GM19043 (cell line): ENCODE data around the gene LDLR.
"Not testable (repeated sequence)": the region's sequence is repeated elsewhere in the genome, so short reads cannot be mapped to it uniquely, and the experiment has no call there.

Source experiments
- ATAC-seq: cut with Tn5 transposase; IDR thresholded peaks from one replicate; pipeline ENCODE4 v1.9.1; 2021; ENCODE audit warnings: low read depth; ENCODE audit not compliant: unreplicated experiment

Gene LDLR

GRCh38 chr19:11102944-11103343 is 13.7 kb downstream of the LDLR start:
- no peak for ATAC-seq

DNA sequence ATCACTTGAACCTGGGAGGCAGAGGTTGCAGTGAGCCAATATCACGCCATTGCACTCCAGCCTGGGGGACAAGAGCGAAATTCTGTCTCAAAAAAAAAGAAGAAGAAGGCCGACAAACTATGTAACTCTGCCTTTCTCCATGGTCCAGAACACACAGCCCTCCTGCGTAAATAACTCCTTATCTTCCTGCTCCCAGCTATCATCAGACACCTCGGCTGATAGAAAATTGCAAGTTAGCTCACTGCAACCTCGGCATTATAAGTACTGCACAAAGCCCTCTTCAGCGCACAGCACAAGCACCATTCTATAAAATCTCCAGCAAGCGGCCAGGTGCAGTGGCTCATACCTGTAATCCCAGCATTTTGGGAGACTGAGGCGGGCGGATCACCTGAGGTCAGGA is 14.4 kb downstream of the LDLR start:
- not testable (repeated sequence) for ATAC-seq

DNA sequence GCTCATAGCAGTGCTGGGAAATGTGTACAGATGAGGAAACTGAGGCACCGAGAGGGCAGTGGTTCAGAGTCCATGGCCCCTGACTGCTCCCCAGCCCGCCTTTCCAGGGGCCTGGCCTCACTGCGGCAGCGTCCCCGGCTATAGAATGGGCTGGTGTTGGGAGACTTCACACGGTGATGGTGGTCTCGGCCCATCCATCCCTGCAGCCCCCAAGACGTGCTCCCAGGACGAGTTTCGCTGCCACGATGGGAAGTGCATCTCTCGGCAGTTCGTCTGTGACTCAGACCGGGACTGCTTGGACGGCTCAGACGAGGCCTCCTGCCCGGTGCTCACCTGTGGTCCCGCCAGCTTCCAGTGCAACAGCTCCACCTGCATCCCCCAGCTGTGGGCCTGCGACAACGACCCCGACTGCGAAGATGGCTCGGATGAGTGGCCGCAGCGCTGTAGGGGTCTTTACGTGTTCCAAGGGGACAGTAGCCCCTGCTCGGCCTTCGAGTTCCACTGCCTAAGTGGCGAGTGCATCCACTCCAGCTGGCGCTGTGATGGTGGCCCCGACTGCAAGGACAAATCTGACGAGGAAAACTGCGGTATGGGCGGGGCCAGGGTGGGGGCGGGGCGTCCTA is 15.9 kb downstream of the LDLR start:
- ATAC-seq = no peak

GRCh38 chr19:11106477-11106876 is 17.2 kb downstream of the LDLR start:
- no peak for ATAC-seq

GRCh38 chr19:11108746-11109145 is 19.5 kb downstream of the LDLR start:
- ATAC-seq = no peak

GRCh38 chr19:11111117-11111770 is 22.0 kb downstream of the LDLR start:
- ATAC-seq = no peak

GRCh38 chr19:11111771-11112144 is 22.5 kb downstream of the LDLR start:
- no peak for ATAC-seq

- no peak for ATAC-seq
Observed at GRCh38 chr19:11113140-11113708, 24.0 kb downstream of the LDLR start.

DNA sequence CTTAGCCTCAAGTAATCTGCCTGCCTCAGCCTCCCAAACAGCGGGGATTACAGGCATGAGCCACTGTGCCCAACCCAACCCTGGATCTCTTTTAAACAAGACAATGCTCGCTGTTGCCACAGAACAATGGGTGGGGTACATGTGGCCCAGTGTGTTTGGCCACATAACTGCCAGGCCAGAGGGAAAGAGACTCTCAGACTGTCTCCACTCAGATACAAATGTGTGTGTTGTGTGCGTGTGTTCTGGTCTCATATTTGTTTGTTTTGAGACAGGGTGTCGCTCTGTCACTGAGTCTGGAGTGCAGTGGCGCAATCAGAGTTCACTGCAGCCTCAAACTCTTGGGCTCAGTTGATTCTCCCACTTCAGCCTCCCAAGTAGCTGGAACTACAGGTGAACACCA is 25.8 kb downstream of the LDLR start:
- no peak for ATAC-seq

DNA sequence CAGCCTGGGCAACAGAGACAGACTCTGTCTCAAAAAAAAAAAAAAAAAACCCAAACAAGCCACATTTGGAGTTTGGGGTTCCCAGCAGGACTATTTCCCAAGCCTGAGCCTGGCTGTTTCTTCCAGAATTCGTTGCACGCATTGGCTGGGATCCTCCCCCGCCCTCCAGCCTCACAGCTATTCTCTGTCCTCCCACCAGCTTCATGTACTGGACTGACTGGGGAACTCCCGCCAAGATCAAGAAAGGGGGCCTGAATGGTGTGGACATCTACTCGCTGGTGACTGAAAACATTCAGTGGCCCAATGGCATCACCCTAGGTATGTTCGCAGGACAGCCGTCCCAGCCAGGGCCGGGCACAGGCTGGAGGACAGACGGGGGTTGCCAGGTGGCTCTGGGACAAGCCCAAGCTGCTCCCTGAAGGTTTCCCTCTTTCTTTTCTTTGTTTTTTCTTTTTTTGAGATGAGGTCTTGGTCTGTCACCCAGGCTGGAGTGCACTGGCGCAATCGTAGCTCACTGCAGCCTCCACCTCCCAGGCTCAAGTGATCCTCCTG is 26.7 kb downstream of the LDLR start:
- no peak for ATAC-seq

- no peak for ATAC-seq
Observed at GRCh38 chr19:11116507-11116906, 27.2 kb downstream of the LDLR start.

DNA sequence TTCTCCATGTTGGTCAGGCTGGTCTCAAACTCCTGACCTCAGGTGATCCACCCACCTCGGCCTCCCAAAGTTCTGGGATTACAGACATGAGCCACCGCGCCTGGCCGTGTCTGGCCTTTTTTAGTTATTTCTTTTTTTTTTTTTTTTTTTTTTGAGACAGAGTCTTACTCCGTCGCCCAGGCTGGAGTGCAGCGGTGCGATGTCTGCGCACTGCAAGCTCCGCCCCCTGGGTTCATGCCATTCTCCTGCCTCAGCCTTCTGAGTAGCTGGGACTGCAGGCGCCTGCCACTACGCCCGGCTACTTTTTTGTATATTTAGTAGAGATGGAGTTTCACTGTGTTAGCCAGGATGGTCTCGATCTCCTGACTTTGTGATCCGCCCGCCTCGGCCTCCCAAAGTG is 32.7 kb downstream of the LDLR start:
- ATAC-seq = not testable (repeated sequence)

DNA sequence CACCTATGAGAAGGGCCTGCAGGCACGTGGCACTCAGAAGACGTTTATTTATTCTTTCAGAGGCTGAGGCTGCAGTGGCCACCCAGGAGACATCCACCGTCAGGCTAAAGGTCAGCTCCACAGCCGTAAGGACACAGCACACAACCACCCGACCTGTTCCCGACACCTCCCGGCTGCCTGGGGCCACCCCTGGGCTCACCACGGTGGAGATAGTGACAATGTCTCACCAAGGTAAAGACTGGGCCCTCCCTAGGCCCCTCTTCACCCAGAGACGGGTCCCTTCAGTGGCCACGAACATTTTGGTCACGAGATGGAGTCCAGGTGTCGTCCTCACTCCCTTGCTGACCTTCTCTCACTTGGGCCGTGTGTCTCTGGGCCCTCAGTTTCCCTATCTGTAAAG is 33.9 kb downstream of the LDLR start:
- ATAC-seq = no peak

DNA sequence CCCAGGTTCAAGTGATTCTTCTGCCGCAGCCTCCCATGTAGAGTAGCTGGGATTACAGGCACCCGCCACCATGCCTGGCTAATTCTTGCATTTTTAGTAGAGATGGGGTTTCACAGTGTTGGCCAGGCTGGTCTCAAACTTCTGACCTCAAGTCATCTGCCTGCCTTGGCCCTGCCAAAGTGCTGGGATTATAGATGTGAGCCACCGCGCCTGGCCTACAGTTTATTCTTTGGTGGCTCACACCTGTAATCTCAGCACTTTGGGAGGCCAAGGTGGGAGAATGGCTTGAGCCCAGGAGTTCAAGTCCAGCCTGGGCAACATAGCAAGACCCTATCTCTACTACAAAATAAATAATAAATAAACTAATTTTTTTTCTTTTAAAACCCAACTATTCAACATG is 34.9 kb downstream of the LDLR start:
- ATAC-seq = not testable (repeated sequence)

- ATAC-seq = no peak
Observed at GRCh38 chr19:11125994-11126685, 36.9 kb downstream of the LDLR start.

- no peak for ATAC-seq
Observed at GRCh38 chr19:11127905-11128304, 38.6 kb downstream of the LDLR start.

GRCh38 chr19:11130824-11131455 is 41.7 kb downstream of the LDLR start:
- ATAC-seq = no peak

GRCh38 chr19:11131471-11131870 is 42.2 kb downstream of the LDLR start:
- ATAC-seq = no peak

DNA sequence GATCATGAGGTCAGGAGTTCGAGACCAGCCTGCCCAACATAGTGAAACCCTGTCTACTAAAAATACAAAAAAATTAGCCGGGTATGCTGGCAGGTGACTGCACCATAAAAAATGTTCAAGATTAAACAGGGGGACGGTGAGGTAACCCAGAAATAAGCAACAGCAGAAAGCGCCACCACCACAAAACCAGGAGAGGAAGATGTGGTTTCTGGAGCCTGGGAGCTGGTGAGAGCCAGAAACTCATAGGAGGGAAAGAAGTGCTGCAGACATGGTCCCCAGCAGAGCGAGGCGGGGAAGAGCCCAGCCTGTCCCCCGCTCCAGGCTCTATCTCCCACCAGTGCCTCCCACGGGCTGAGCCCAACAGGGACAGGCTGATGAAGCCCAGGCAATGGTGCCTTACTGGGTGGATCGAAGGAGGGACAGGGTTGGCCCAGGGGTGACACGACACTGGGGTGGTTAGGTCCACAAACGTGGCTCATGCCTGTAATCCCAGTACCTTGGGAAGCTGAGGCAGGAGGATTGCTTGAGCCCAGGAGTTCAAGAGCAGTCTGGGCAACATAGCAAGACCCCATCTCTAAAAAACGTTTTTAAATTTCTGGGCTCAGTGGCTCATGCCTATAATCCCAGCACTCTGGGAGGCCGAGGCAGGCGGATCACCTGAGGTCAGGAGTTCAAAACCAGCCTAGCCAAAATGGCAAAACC is 47.3 kb downstream of the LDLR start:
- ATAC-seq = no peak
